ENCODE data around the gene CDH2.

Gene CDH2

GRCh38 chr18:28132084-28132483 lies 44.8 kb downstream of the CDH2 start:
- H3K9me3 Mint-ChIP-seq = no peaks in the 10 kb centered on the region
- H3K4me3 Mint-ChIP-seq = no peak overlapping the region
- H3K27me3 Mint-ChIP-seq (ENCODE audit: low read depth) = no peaks in the 10 kb centered on the region
- no peak for TF ChIP-seq CTCF (IDR thresholded peaks at IDR 0.05; ENCODE audit: unreplicated experiment in 3 of 3)
- H3K27ac Mint-ChIP-seq = peak overlapping the region in 2 of 3 experiments; percentile 14 to 16
- peaks cover 9% of the 10 kb centered on the region for H3K36me3 Mint-ChIP-seq (ENCODE audit: low read depth)
- peaks cover 7% of the 10 kb centered on the region for H3K4me1 Mint-ChIP-seq

- peak overlapping the region in 2 of 3 experiments; percentile 48 to 57 for H3K27ac Mint-ChIP-seq
- peaks cover 5% of the 10 kb centered on the region for H3K36me3 Mint-ChIP-seq (ENCODE audit: low read depth)
- peaks cover 16% of the 10 kb centered on the region for H3K4me1 Mint-ChIP-seq
- no peaks in the 10 kb centered on the region for H3K27me3 Mint-ChIP-seq (ENCODE audit: low read depth)
- H3K9me3 Mint-ChIP-seq = no peaks in the 10 kb centered on the region
- no peak overlapping the region for H3K4me3 Mint-ChIP-seq
- TF ChIP-seq CTCF (IDR thresholded peaks at IDR 0.05; ENCODE audit: unreplicated experiment in 3 of 3) = no peak
Measured at GRCh38 chr18:28128659-28128980, 48.3 kb downstream of the CDH2 start.

- TF ChIP-seq CTCF (IDR thresholded peaks at IDR 0.05; ENCODE audit: unreplicated experiment in 3 of 3) = no peak
- peaks cover 5% of the 10 kb centered on the region for H3K36me3 Mint-ChIP-seq (ENCODE audit: low read depth)
- H3K4me1 Mint-ChIP-seq = peaks cover 21% of the 10 kb centered on the region
- H3K9me3 Mint-ChIP-seq = no peaks in the 10 kb centered on the region
- H3K4me3 Mint-ChIP-seq = no peak overlapping the region
- H3K27me3 Mint-ChIP-seq (ENCODE audit: low read depth) = no peaks in the 10 kb centered on the region
- H3K27ac Mint-ChIP-seq = peak overlapping the region in 2 of 3 experiments; percentile 48 to 57
Measured at GRCh38 chr18:28127763-28128658, 48.9 kb downstream of the CDH2 start.

- no peak overlapping the region for H3K4me3 Mint-ChIP-seq
- TF ChIP-seq CTCF (IDR thresholded peaks at IDR 0.05; ENCODE audit: unreplicated experiment in 3 of 3) = no peak
- H3K27me3 Mint-ChIP-seq (ENCODE audit: low read depth) = no peaks in the 10 kb centered on the region
- peaks cover 5% of the 10 kb centered on the region for H3K36me3 Mint-ChIP-seq (ENCODE audit: low read depth)
- no peak overlapping the region for H3K27ac Mint-ChIP-seq
- no peaks in the 10 kb centered on the region for H3K9me3 Mint-ChIP-seq
- peaks cover 21% of the 10 kb centered on the region for H3K4me1 Mint-ChIP-seq
Measured at GRCh38 chr18:28127228-28127627, 49.7 kb downstream of the CDH2 start.

- H3K36me3 Mint-ChIP-seq (ENCODE audit: low read depth) = peaks cover 9% of the 10 kb centered on the region
- peaks cover 21% of the 10 kb centered on the region for H3K4me1 Mint-ChIP-seq
- TF ChIP-seq CTCF (IDR thresholded peaks at IDR 0.05; ENCODE audit: unreplicated experiment in 3 of 3) = no peak
- peak overlapping the region in 2 of 3 experiments; percentile 21 to 27 for H3K27ac Mint-ChIP-seq
- H3K9me3 Mint-ChIP-seq = no peaks in the 10 kb centered on the region
- no peak overlapping the region for H3K4me3 Mint-ChIP-seq
- no peaks in the 10 kb centered on the region for H3K27me3 Mint-ChIP-seq (ENCODE audit: low read depth)
Measured at GRCh38 chr18:28126768-28127167, 50.2 kb downstream of the CDH2 start.

GRCh38 chr18:28125051-28125450 lies 51.9 kb downstream of the CDH2 start:
- H3K36me3 Mint-ChIP-seq (ENCODE audit: low read depth) = peaks cover 18% of the 10 kb centered on the region
- peaks cover 18% of the 10 kb centered on the region for H3K4me1 Mint-ChIP-seq
- H3K27ac Mint-ChIP-seq = peak overlapping the region; percentile 41 to 74 (median 56)
- H3K27me3 Mint-ChIP-seq (ENCODE audit: low read depth) = no peaks in the 10 kb centered on the region
- no peak for TF ChIP-seq CTCF (IDR thresholded peaks at IDR 0.05; ENCODE audit: unreplicated experiment in 3 of 3)
- no peak overlapping the region for H3K4me3 Mint-ChIP-seq
- H3K9me3 Mint-ChIP-seq = no peaks in the 10 kb centered on the region
